Measurements from ENCODE around the gene SLC29A4.

DNA sequence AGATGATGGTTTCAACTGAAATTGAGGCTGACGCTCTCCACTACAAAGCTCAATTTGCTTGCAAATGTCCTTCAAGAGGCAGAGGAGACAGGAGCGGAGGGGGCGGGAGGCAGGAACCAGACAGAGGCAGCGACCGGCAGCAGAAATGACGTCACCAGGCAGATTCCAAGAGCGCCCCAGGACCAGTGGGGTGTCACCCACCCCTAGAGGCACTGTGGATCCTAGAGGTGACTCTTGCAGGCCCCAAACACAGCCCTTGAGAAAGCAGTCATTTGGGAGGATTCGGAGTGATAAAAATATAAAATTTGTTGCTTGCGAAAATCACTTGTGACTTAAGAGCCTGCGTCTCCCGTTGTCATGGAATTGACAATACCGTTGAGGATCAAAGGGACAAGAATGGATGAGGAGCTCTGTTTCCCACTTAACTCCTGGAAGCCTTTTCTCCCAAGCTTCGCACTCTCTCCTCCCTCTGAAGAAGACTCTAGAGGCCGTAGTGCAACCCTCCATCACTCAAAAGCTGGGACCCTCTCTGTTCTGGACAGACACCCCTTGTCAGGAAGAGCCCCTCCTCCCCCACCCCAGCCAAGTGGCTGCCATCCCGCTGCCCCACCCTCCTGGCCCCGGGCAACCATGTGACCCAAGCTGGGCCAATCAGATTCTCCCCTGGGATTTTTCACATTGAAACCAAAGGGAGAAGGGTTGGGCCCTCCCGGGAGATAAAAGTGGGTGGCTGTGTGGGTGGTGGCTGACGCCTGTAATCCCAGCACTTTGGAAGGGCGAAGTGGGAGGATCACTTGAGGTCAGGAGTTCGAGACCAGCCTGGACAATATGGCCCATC lies 16.3 kb upstream of the SLC29A4 start:
- TF ChIP-seq, protein P1, sequence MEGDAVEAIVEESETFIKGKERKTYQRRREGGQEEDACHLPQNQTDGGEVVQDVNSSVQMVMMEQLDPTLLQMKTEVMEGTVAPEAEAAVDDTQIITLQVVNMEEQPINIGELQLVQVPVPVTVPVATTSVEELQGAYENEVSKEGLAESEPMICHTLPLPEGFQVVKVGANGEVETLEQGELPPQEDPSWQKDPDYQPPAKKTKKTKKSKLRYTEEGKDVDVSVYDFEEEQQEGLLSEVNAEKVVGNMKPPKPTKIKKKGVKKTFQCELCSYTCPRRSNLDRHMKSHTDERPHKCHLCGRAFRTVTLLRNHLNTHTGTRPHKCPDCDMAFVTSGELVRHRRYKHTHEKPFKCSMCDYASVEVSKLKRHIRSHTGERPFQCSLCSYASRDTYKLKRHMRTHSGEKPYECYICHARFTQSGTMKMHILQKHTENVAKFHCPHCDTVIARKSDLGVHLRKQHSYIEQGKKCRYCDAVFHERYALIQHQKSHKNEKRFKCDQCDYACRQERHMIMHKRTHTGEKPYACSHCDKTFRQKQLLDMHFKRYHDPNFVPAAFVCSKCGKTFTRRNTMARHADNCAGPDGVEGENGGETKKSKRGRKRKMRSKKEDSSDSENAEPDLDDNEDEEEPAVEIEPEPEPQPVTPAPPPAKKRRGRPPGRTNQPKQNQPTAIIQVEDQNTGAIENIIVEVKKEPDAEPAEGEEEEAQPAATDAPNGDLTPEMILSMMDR (IDR thresholded peaks at IDR 0.05): no peak
- TF ChIP-seq EP300 (IDR thresholded peaks at IDR 0.05): no peak

Data from suprapubic skin (tissue), 3 donors.